Panc1 (cell line): ENCODE data around the gene IER3IP1. TPM values are rescaled to one million over a fixed set of nuclear protein-coding genes. Genes with fewer than 3 reads are reported as not detected.
A peak's percentile ranks its signal among the peaks of the same experiment; 100 is the strongest.
"Not testable (repeated sequence)": the region's sequence is repeated elsewhere in the genome, so short reads cannot be mapped to it uniquely, and the experiment has no call there.

ENCODE experiments used
- ATAC-seq: fragments of 200-7000 bp; cut with Tn5 transposase; 2 replicates; pipeline ENCODE4 v1.9.1; 2020; ENCODE audit warnings: mild to moderate bottlenecking, moderate library complexity
- BruUV-seq: library from RNA; stranded (reverse); fragments of 400-500 nt; replicated peaks from 2 replicates; lab custom pipeline; 2021; lab: Mats Ljungman, UMichigan
- CTCF ChIA-PET: fragments of 300-600 bp; sonication (Branson Sonifier 250); formaldehyde crosslinking; loops from one replicate; lab custom pipeline; 2022; ENCODE audit warnings: antibody characterized with exemption; lab: Charles Lee
- POLR2A ChIA-PET: fragments of 300-600 bp; sonication (Branson Sonifier 250); formaldehyde crosslinking; loops from one replicate; lab custom pipeline; 2022; ENCODE audit warnings: antibody characterized with exemption; lab: Charles Lee
- DNase-seq: peaks from one replicate; pipeline ENCODE4 v3.0.0-alpha.2; 2010; ENCODE audit warnings: low read depth, low spot score
- H3K27ac ChIP-seq: 2 replicates; pipeline ENCODE4 v1.5.1; 2011; ENCODE audit warnings: mild to moderate bottlenecking, low read length, inconsistent platforms
- H3K27me3 ChIP-seq: fragments of 200-500 bp; sonication (Bioruptor generic); 2 replicates; pipeline ENCODE4 v1.6.0; 2014; ENCODE audit warnings: low read length, inconsistent platforms; ENCODE audit not compliant: control insufficient read depth, insufficient read depth
- H3K36me3 ChIP-seq: fragments of 200-500 bp; sonication (Bioruptor generic); 2 replicates; pipeline ENCODE4 v1.5.1; 2014; ENCODE audit warnings: inconsistent platforms, mild to moderate bottlenecking, low read length, moderate library complexity; ENCODE audit not compliant: control insufficient read depth, insufficient read depth
- H3K4me1 ChIP-seq: 2 replicates; pipeline ENCODE4 v1.5.1; 2011; ENCODE audit warnings: inconsistent platforms, mild to moderate bottlenecking, low read length, moderate library complexity; ENCODE audit not compliant: control insufficient read depth, insufficient read depth
- H3K4me3 ChIP-seq, 2 experiments: 2 replicates each; pipeline ENCODE4 v1.5.1; 2011 to 2012; ENCODE audit warnings: low read depth in 2 of 2, low read length in 2 of 2, mild to moderate bottlenecking in 2 of 2, inconsistent platforms in 1 of 2, moderate library complexity in 1 of 2
- H3K9me3 ChIP-seq: fragments of 200-500 bp; sonication (Bioruptor generic); 2 replicates; pipeline ENCODE4 v1.5.1; 2014; ENCODE audit warnings: low read depth, mild to moderate bottlenecking, inconsistent platforms, low read length, moderate library complexity; ENCODE audit not compliant: control insufficient read depth, insufficient read depth
- CTCF ChIP-seq: fragments of 450-650 bp; IDR thresholded peaks from 2 replicates; pipeline ENCODE4 v1.5.1; 2017; ENCODE audit warnings: mild to moderate bottlenecking
- POLR2AphosphoS5 ChIP-seq: IDR thresholded peaks from 2 replicates; pipeline ENCODE4 v1.6.1; 2012; ENCODE audit warnings: mild to moderate bottlenecking, low read depth, low read length, moderate library complexity
- REST ChIP-seq, 2 experiments: IDR thresholded peaks; 2 replicates each; pipeline ENCODE4 v1.6.1; 2011 to 2012; ENCODE audit warnings: low read depth in 2 of 2, control low read depth in 1 of 2, low read length in 1 of 2, mild to moderate bottlenecking in 1 of 2, moderate library complexity in 1 of 2; ENCODE audit not compliant: insufficient read depth in 1 of 2
- SIN3A ChIP-seq: IDR thresholded peaks from 2 replicates; pipeline ENCODE4 v1.6.1; 2012; ENCODE audit warnings: low read depth, mild to moderate bottlenecking, low read length, moderate library complexity, borderline replicate concordance; ENCODE audit not compliant: insufficient read depth
- TCF7L2 ChIP-seq: IDR thresholded peaks from 2 replicates; pipeline ENCODE4 v1.6.1; 2011; ENCODE audit warnings: mild to moderate bottlenecking, low read depth, low read length, inconsistent platforms
- in situ Hi-C: cut with HindIII; loops from 2 replicates; pipeline ENCODE4 v1.10.0; 2016; ENCODE audit warnings: low sequenced_read_pairs, low pct_unique_long_range_greater_than_20kb
- intact Hi-C: fragments of 100-400 bp; cut with micrococcal nuclease; formaldehyde crosslinking; loops from one replicate; pipeline ENCODE4 v1.10.0; 2022; ENCODE audit not compliant: unreplicated experiment
- total RNA-seq: library from RNA; stranded (reverse); gene quantifications from one replicate; pipeline ENCODE4 v1.2.1, GENCODE V29; 2021; ENCODE audit not compliant: unreplicated experiment

The IER3IP1 gene
- total RNA-seq, 1 experiment from 2014 or later: 8.5 TPM

- in situ Hi-C loops (no loop called here), intact Hi-C loops (loop anchor here (1.0 kb wide), 1 partner anchor 105 kb away; no protein-coding TSS in a partner anchor)
- Histone ChIP-seq H3K27me3 (peaks cover 4% of the 10 kb centered on the region; the same call in 1 of the 2 replicates), H3K27ac (no peak overlapping the region), H3K4me1 (no peaks in the 10 kb centered on the region), H3K36me3 (no peaks in the 10 kb centered on the region), H3K4me3 (no peak overlapping the region), H3K9me3 (no peaks in the 10 kb centered on the region)
- ATAC-seq: peak; percentile 80
- no peak for DNase-seq
- TF ChIP-seq CTCF (peak; percentile 76), TCF7L2 (no peak), REST (IDR thresholded peaks at IDR 0.05; ENCODE audit: insufficient read depth in 1 of 2, low read depth in 2 of 2, low read length in 1 of 2) (no peak), POLR2AphosphoS5 (no peak), SIN3A (no peak)
- CTCF ChIA-PET: interaction anchor here (1.0 to 1.4 kb wide), 3 partner anchors 10 to 154 kb away, joined by 3 to 5 read pairs (median 3); no protein-coding TSS in a partner anchor
- no TSS peak for BruUV-seq
- POLR2A ChIA-PET: no interaction called here
Measured at GRCh38 chr18:47204908-47205522, 28.9 kb upstream of the IER3IP1 start.

- BruUV-seq: no TSS peak
- H3K36me3 ChIP-seq: no peaks in the 10 kb centered on the region
- peaks cover 3% of the 10 kb centered on the region; the same call in 1 of the 2 replicates for H3K27me3 ChIP-seq
- in situ Hi-C loops: no loop called here
- H3K4me1 ChIP-seq: no peaks in the 10 kb centered on the region
- H3K4me3 ChIP-seq: no peak overlapping the region
- TF ChIP-seq TCF7L2 (no peak), SIN3A (no peak), CTCF (no peak), POLR2AphosphoS5 (no peak), REST (IDR thresholded peaks at IDR 0.05; ENCODE audit: insufficient read depth in 1 of 2, low read depth in 2 of 2, low read length in 1 of 2) (no peak)
- ATAC-seq (no peak), DNase-seq (no peak)
- ChIA-PET POLR2A (no interaction called here), CTCF (interaction anchor here (1.0 to 1.4 kb wide), 2 partner anchors 11 to 153 kb away, joined by 3 to 5 read pairs; no protein-coding TSS in a partner anchor)
- H3K9me3 ChIP-seq: no peaks in the 10 kb centered on the region
- H3K27ac ChIP-seq: no peak overlapping the region
- intact Hi-C loops: no loop called here
Measured at GRCh38 chr18:47203626-47204464, 27.7 kb upstream of the IER3IP1 start.

GRCh38 chr18:47195961-47196360, 19.8 kb upstream of the IER3IP1 start:
- H3K27me3 ChIP-seq, H3K4me3 ChIP-seq, H3K27ac ChIP-seq, BruUV-seq, in situ Hi-C loops, intact Hi-C loops, CTCF ChIA-PET, ATAC-seq, H3K9me3 ChIP-seq, DNase-seq, POLR2A ChIA-PET, H3K36me3 ChIP-seq, H3K4me1 ChIP-seq: not testable (repeated sequence)
